Uterus (tissue), 2 donors: ENCODE results near the gene CYP2J2.

Source experiments
- POLR2A ChIP-seq, 2 donors: fragments of 450-650 bp; IDR thresholded peaks; one replicate each; pipeline ENCODE4 v1.6.1; 2016; ENCODE audit warnings: antibody characterized with exemption in 2 of 2, mild to moderate bottlenecking in 1 of 2, moderate library complexity in 1 of 2
- TF ChIP-seq, protein P1 (sequence below), 4 experiments: fragments of 200-600 bp in 2 of 4; fragments of 450-650 bp in 2 of 4; sonication (generic) in 2 of 4; IDR thresholded peaks; one replicate each; pipeline ENCODE4 v1.5.1; 2016 to 2019; ENCODE audit warnings: antibody characterized with exemption in 4 of 4, mild to moderate bottlenecking in 2 of 4, moderate library complexity in 1 of 4

DNA sequence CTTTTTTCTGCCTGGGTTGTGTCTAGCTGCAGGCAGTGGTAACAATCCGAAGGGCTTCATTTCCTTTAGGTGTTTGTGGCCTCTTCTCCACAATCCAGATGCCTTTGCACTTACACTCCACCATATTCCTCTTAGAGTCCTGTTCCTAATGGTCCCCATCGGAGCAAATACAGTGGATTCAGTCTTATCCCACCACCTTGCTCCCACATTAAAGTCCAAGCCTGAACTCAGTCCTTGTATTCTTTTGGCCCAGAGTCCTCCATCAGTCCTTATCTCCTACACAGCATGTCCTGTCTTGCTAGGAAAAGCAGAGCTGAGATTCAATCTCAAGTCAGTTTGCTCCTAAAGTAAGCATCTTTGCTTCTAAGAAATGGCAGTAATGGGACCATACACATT lies 8.8 kb downstream of the CYP2J2 start:
- TF ChIP-seq, protein P1, sequence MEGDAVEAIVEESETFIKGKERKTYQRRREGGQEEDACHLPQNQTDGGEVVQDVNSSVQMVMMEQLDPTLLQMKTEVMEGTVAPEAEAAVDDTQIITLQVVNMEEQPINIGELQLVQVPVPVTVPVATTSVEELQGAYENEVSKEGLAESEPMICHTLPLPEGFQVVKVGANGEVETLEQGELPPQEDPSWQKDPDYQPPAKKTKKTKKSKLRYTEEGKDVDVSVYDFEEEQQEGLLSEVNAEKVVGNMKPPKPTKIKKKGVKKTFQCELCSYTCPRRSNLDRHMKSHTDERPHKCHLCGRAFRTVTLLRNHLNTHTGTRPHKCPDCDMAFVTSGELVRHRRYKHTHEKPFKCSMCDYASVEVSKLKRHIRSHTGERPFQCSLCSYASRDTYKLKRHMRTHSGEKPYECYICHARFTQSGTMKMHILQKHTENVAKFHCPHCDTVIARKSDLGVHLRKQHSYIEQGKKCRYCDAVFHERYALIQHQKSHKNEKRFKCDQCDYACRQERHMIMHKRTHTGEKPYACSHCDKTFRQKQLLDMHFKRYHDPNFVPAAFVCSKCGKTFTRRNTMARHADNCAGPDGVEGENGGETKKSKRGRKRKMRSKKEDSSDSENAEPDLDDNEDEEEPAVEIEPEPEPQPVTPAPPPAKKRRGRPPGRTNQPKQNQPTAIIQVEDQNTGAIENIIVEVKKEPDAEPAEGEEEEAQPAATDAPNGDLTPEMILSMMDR (IDR thresholded peaks at IDR 0.05) = no peak
- no peak for TF ChIP-seq POLR2A (IDR thresholded peaks at IDR 0.05)
